Thoracic aorta (tissue), 2 donors: ENCODE data around the gene IGDCC3. TPM values are rescaled to one million over a fixed set of nuclear protein-coding genes. Genes with fewer than 3 reads are reported as not detected.

Experiments
- ATAC-seq: fragments of 150-250 bp; one replicate; pipeline ENCODE4 v1.8.0; 2017; ENCODE audit warnings: low read depth; ENCODE audit not compliant: insufficient number of reproducible peaks, low FRiP score
- DNase-seq: peaks from one replicate; pipeline ENCODE4 v3.0.0-alpha.2; 2020; ENCODE audit warnings: low spot score
- H3K27ac ChIP-seq, 2 donors: fragments of 200-600 bp; sonication (generic); 1 replicate in 1 of 2; 2 replicates in 1 of 2; pipeline ENCODE4 v1.5.1; 2016; ENCODE audit warnings: mild to moderate bottlenecking in 2 of 2, moderate library complexity in 2 of 2
- H3K27me3 ChIP-seq: fragments of 200-600 bp; sonication (generic); replicated peaks from 2 replicates; pipeline ENCODE4 v1.6.0; 2016; ENCODE audit warnings: mild to moderate bottlenecking; ENCODE audit not compliant: insufficient read depth
- H3K36me3 ChIP-seq: fragments of 200-600 bp; sonication (generic); one replicate; pipeline ENCODE4 v1.5.1; 2016
- H3K4me1 ChIP-seq, 2 donors: fragments of 200-600 bp; sonication (generic); 1 replicate in 1 of 2; 2 replicates in 1 of 2; pipeline versions ENCODE4 v1.5.1 to v1.6.0; 2016; ENCODE audit warnings: low read depth in 2 of 2, mild to moderate bottlenecking in 1 of 2; ENCODE audit not compliant: control insufficient read depth in 1 of 2
- H3K4me3 ChIP-seq: fragments of 200-600 bp; sonication (generic); 2 replicates; pipeline ENCODE4 v1.5.1; 2016; ENCODE audit warnings: mild to moderate bottlenecking
- H3K9me3 ChIP-seq: fragments of 200-600 bp; sonication (generic); 2 replicates; pipeline ENCODE4 v1.5.1; 2016
- CTCF ChIP-seq: fragments of 200-600 bp; sonication (generic); IDR thresholded peaks from one replicate; pipeline ENCODE4 v1.5.1; 2019; ENCODE audit warnings: antibody characterized with exemption
- total RNA-seq, 2 donors: library from RNA; depleted of rRNA; stranded (reverse); fragments of >200 nt; gene quantifications; one replicate each; pipeline versions ENCODE4 v1.1.0 to v1.2.3, GENCODE V29; 2016

The IGDCC3 gene
- total RNA-seq, 2 donors from 2014 or later, result not detected

GRCh38 chr15:65363306-65363705, 14.5 kb downstream of the IGDCC3 start:
- Histone ChIP-seq H3K27ac (no peak overlapping the region), H3K4me3 (no peak overlapping the region), H3K36me3 (no peaks in the 10 kb centered on the region), H3K27me3 (no peaks in the 10 kb centered on the region), H3K4me1 (no peaks in the 10 kb centered on the region), H3K9me3 (no peaks in the 10 kb centered on the region)
- no peak for TF ChIP-seq CTCF
- no peak for DNase-seq
- no peak for ATAC-seq

- Histone ChIP-seq H3K4me1 (no peaks in the 10 kb centered on the region), H3K36me3 (no peaks in the 10 kb centered on the region), H3K27ac (no peak overlapping the region), H3K9me3 (no peaks in the 10 kb centered on the region), H3K27me3 (no peaks in the 10 kb centered on the region), H3K4me3 (no peak overlapping the region)
- ATAC-seq (no peak), DNase-seq (no peak)
- TF ChIP-seq CTCF, result no peak
These were observed 15.3 kb downstream of the IGDCC3 start for GRCh38 chr15:65362491-65362890.

- Histone ChIP-seq H3K27ac (no peak overlapping the region), H3K4me1 (no peaks in the 10 kb centered on the region), H3K9me3 (no peaks in the 10 kb centered on the region), H3K36me3 (no peaks in the 10 kb centered on the region), H3K4me3 (no peak overlapping the region), H3K27me3 (no peaks in the 10 kb centered on the region)
- no peak for ATAC-seq
- DNase-seq, result no peak
- TF ChIP-seq CTCF, result no peak
These were observed 15.9 kb downstream of the IGDCC3 start for GRCh38 chr15:65361708-65362459.

- no peak overlapping the region for H3K27ac ChIP-seq
- DNase-seq, result no peak
- no peak for TF ChIP-seq CTCF
- no peak overlapping the region for H3K4me3 ChIP-seq
- H3K4me1 ChIP-seq, result peaks cover 5 to 7% of the 10 kb centered on the region in 2 donors
- no peaks in the 10 kb centered on the region for H3K27me3 ChIP-seq
- no peaks in the 10 kb centered on the region for H3K36me3 ChIP-seq
- no peaks in the 10 kb centered on the region for H3K9me3 ChIP-seq
- ATAC-seq, result no peak
These were observed 17.3 kb downstream of the IGDCC3 start for GRCh38 chr15:65360506-65360905.

- Histone ChIP-seq H3K27me3 (no peaks in the 10 kb centered on the region), H3K4me1 (peaks cover 5 to 7% of the 10 kb centered on the region in 2 donors), H3K27ac (no peak overlapping the region), H3K4me3 (peak overlapping the region; percentile 70), H3K36me3 (no peaks in the 10 kb centered on the region), H3K9me3 (no peaks in the 10 kb centered on the region)
- DNase-seq, result no peak
- ATAC-seq, result no peak
- no peak for TF ChIP-seq CTCF
These were observed 21.8 kb downstream of the IGDCC3 start for GRCh38 chr15:65355988-65356353.
